ENCODE data around the gene RPS5.
A peak's percentile ranks its signal among the peaks of the same experiment; 100 is the strongest.
"Not testable (repeated sequence)": the region's sequence is repeated elsewhere in the genome, so short reads cannot be mapped to it uniquely, and the experiment has no call there.

The RPS5 gene

DNA sequence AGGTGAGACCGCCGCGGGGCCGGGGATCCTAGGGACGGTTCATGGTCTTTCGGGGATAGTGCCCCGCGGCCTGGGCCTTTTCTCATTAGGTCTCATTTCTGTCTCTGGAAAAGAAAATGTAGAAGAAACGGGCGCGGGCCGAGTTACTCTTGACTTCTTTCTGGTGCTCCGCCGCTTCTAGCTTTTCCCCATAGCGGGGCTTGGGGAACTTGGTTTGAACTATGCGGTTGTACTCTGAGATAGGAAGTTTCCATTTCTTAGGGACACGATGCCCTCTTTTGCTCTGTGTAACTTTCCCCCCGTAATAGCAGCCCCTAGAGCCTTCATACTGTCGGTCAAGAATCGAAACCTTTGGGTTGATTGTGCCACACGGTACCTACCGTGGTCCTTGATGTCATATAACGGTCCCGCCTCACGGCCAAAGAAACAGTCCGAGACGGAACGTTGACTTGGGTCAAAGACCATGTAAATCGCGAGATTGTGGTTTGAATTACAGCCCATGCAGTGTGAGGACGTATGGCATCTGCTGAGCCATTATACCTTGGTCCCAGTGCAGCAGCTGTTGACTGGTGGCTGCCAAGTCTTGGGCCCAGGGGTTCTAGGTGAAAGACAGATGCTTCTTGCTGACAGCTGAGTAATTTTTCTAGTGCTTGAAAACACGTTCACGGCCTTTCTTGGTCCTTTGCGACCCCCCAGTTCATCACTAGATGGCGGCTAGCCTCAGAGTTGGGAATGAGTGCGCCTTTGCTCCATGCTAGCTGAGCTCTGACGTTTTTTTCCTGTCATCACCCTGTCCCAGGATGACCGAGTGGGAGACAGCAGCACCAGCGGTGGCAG, 487 bp downstream of the RPS5 start:
- DNase-seq = no peak

DNA sequence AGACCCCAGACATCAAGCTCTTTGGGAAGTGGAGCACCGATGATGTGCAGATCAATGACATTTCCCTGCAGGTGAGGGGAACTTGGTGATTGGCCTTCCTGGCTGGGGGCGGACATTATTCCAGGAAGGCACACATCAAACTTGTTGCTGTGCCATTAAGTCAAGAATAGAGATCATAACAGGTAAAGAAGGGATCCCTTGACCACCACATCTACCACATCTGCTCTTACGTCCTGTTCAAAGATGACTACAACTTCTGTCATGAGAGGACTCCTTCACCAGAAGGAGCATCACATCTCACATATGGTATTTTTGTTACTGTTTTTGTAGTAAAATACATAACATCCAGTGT, 1.1 kb downstream of the RPS5 start:
- DNase-seq = no peak

DNA sequence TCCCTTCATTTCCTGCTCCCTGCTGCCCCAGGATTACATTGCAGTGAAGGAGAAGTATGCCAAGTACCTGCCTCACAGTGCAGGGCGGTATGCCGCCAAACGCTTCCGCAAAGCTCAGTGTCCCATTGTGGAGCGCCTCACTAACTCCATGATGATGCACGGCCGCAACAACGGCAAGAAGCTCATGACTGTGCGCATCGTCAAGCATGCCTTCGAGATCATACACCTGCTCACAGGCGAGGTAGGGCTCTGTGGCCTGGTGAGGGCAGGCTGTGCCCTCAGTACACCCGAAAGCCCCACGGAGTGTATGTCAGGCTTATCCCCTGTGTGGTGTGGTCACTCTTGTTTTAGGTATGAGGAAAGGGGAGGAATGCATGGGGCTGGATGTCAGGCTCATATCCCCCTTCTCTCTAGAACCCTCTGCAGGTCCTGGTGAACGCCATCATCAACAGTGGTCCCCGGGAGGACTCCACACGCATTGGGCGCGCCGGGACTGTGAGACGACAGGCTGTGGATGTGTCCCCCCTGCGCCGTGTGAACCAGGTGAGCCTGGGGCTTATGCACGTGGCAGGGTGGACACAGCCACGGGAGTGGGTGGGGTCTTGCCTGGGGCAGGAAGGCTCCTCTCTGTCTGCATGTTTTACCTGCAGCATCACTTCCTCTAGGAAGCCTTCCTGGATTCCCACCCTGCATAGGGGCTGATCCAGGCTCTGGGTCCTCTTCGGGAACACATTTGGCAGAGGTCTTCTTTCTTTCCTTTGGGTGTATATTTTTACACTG, 6.1 kb downstream of the RPS5 start:
- DNase-seq = no peak

DNA sequence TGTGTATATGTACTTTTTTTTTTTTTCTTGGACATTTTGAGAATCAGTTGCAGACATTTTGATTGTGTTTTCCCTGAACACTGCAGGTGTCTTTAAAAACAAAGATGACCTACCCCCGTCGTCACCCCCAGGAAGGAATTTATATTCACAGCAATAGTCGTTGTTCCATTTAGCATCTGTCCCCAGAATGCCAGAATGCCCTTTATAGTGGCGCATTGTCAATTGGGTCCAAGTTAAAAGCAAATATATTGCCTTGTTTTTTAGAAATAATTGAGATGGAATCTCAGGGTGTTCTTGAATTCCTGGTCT, 6.6 kb downstream of the RPS5 start:
- DNase-seq = no peak

DNA sequence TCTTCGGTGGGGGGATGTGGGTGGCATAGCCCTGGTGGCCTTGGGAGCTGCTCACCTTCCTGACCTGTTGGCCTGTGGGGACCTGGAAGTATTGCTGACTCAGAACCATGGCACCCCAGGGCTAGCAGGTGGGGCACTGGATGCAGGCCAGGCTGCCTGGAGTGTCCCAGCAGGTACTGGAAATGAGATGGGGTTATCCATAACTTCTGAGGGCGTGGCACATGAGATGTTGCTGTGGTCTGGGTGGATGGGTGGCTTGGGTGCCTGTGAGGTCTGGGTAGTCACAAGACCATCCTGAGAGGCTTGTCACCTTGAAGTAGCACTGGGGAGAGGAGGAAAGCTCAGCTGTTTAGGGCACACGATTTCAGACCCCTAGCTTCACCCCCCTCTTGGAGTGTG, 7.8 kb downstream of the RPS5 start:
- DNase-seq = no peak

DNA sequence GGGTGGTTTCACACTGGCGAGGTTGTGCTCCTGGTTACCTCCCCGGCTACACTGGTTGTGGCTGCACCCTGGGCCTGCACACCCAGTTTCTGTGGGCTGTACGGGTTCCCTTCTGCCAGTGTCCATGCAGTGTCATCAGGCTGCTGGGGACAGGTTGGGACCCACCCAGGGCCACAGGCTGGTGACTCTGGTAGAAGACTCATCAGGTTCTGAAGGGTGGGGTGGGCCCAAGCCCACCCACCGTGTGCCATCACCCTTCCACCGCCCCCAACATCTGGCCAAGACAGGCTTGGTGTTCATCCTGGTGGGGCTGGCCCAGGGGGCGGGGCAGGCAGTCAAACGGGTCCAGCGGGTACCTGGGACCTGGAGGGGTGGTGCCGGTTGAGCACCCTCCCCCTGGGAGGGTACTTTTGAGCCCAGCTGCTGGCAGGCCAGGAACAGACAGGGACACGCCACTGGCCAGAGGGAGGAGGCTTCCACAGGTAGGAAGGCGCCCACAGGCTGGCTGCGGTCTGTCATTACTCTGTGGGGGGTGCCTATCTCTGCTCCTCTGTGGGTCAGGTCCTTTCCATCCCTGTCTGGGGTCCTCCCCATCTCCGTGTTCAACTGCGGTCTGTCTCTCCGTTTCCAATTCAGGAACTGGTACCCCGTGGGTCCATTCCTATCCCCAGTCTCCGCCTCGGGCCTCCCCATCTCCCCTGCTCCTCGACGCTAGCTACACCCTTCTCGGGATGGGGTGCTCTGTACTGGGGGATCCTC, 8.3 kb downstream of the RPS5 start, which contains the start of gene RNF225:
RNF225 (plus strand) TSS at position 437 of the 759 bp plus-strand sequence. CDS start 434 bp downstream, outside the sequence.
- DNase-seq = no peak

DNA sequence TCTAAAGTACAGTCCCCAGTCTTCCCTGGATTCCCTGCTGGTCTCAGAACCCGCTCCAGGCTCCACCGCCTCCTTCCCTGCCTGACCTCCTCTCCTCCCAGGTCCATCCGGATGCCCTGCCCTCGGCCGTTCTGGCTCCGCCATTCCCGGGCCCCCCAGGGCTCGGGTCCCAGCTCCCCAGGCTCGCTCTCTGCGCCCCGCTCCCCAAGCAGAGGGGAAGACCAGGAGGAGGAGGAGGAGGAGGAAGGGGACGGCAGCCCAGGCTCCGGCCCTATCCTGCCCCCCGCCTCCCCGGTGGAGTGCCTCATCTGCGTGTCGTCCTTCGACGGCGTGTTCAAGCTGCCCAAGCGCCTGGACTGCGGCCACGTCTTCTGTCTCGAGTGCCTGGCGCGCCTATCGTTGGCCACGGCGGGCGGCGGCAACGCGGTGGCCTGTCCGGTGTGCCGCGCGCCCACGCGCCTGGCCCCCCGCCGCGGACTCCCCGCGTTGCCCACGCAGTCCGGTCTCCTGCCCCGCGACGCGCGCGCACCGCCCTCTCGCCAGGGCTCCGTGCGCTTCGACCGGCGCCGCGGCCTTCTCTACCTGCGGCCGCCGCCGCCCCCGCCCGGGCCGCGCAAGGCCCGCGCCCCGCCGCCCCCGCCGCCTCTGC, 9.0 kb downstream of the RPS5 start:
- DNase-seq = no peak

DNA sequence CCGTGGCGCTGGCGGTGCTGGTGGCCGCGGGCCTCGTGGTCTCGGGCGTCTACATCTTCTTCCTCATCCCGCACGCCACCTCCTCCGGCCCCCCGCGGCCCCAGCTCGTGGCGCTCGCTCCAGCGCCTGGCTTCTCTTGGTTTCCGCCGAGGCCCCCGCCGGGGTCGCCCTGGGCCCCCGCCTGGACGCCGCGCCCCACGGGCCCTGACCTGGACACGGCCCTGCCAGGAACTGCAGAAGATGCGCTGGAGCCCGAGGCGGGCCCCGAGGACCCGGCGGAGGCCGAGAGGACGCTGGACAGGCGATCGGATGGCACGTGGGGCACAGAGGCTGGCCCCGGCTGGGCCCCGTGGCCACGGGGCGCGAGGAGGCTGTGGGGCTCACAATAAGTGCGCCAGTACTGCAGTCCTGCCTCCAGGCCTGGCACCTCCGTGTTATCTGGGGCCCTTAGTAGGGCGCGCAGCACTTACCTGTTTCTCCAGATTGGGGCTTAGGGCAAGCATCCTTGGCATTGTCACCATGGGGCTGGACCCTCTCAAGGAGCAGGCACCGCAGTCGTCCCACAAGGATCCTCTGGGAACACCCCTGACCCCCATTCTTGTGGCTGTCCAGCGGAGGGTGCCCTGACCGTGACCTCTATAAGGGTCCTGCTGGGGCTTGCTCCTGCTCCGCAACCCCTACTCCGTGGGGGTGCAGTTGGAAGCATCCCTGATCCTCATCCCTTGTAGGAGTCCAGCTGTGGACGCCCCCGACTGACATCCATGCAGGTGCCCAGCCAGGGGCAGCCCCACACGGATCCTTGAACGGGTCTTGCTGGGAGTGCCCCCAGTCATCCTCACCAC, 9.8 kb downstream of the RPS5 start:
- no peak for DNase-seq

DNA sequence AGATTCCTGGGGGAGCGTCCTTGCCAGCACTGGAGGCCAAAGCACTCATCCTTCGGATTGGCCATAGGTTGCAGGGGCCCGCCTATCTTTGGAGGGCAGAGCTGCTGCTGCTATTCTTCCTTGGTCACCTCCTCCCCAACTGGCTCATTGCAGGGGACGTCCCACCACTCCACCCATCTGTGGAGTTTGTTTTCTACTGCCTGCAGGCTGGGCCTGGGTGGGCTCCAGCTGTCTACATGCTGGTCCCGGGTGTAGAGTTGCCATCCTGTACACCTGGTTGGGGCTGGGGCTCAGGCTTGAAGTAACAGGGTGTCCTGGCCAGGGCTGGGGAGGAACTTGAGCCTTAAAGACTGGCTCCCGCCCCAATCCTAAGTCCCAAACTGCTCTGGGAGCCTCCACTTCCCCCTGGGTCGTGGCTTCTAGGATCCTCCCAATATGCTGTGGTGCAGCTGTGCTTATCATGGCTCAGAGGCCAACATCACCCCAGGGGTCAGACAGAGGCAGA, 10.5 kb downstream of the RPS5 start:
- DNase-seq = no peak

DNA sequence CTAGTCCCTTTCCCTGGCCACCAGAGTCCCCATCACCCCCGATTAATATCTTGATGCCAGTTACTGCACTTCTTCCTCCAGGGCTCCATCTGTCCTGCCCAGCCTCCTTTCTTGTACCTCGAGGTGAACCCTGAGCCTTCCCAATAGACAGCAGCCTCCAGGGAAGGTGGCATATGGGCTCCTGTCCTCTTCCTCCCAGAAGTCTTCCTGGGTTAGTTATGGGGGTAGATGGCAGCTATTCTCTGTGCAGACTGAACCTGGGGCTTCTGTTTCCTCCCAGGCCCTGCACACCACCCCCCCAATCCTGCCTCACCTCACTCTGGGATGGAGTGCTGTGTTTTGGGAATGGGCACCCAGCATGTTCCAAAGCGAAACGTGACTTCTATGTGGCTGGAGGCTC, 11.0 kb downstream of the RPS5 start:
- DNase-seq = no peak

DNA sequence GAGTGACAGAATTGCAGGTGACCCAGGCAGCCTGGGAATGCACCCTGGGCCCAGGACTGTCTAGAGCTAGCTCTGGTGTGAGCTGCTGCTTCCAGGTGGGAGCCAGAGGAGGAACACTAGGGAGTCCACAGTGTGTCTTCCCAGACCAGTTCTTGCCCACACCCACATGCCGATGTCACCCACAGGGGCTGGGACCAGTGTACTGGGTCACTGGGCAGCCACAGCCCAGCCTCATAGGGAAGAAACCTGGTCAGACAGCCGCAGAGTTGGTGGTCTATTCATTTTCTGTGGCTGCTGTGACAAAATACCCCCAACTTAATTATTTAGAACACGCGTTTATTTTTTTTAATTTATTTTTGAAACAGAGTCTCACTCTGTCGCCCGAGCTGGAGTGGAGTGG, 11.5 kb downstream of the RPS5 start:
- DNase-seq = no peak

DNA sequence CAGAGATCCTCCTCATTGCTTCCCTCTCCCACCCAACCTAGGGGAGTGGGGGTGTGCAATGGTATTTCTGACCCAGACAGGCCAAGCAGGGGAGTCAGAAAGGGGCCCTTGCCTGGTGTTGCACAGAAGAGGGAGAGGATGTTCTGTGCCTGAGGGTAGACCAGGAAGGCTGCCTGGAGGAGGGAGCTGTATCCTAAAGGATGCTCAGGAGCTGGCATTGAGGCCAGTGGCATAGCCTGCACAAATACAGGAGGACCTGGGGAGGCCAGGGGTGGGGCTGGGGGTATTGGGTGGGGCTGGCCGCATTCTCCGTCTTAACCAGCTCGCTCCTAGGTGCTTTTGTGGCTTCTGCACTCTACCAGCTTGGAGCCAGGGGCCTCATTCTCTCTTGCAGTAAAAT, 12.8 kb downstream of the RPS5 start:
- DNase-seq = no peak

DNA sequence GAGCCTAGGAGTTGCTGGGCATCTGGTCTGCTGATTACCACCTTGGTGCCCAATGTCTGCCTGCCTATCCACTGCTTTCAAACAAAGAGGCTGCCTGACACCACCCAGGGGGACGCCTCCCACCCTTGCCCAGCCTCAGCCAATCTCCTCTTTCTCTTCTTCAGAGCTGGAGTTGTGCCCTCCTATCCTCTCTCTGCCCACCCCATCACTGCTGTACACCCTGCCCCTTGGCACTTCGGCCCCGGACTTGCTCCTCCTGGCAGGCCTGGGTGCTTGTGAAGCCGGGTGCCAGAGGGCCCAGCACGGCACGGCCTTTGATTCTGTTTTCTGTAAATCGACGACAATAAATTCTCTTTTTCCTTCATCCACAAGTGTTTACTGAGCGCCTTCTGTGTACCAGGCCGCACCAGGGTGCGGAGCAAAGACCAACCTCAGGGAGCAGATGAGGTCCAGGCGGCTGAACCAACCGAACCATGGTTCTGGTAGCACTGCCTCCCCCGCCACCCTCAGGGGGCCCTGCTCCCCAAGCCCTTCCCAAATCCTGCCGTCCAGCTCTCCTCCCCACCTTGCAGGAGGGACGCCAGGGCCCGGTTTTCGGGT, 13.3 kb downstream of the RPS5 start:
- no peak for DNase-seq

DNA sequence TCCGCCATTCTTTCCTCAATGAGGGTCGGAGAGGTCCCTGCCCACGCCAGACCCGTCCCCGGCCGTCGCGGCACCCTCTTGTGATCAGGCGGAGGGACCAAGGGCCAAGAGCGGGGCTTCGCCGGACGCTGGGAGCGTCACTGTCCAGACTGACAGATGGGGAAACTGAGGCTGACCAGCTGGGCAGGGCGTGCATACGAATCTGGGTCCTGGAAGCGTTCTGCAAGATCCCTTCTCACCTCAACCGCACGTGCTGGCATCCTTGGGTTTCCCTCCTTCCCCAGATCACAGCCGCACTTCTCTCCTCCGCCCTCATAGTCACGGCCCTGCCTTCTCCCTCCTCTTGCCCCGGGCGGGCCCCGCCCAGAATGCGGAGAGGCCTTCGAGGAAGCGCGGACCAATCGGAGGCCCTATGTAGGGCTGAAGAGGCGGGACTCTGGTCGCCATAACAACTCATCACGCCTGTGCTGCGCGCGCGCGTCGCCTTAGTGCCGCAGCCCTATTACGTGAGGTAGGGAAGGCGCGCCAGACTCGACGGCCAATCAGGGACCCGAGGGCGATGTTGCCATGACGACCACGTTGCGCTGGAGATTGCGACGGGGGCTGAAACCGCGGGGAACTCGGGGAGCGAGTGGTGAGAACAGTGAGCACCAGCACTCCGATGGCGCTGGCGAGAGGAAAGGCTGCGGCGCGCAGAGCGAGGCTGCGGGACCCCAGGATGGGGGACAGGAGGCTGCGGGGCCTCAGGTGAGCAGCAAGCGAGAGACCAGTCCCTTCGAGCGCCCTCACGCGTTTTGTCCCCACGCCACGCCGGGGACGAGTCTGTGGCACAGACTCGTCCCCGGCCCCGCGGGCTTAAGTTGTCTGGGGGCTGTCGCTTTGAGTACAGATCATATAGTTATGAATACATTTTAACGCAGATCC, 14.1 kb downstream of the RPS5 start:
- peak; percentile 97 for DNase-seq

DNA sequence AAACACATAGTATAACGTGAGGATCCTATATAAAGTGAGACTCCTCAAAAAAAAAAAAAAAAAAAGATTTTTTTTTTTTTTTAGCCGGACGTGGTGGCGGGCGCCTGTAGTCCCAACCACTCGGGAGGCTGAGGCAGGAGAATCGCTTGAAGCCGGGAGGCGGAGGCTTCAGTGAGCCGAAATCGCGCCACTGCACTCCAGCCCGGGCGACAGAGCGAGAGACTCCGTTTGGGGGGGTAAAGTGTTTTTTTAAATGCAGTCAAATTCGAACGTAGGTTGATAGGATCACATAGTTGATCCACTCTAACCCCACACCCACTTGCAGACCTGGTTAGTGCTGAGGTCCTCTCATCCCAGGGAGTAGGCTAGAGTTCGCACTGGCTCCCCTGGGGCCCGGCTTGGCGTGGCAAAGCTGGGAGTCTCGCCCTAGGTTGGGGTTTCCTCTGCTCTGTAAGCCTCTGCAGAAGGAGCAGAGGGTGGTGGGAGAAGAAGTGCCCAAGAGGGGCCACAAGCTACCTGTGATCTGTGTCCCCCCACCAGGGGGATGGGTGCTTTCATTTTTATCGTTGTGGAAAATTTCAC, 14.9 kb downstream of the RPS5 start:
- no peak for DNase-seq

DNA sequence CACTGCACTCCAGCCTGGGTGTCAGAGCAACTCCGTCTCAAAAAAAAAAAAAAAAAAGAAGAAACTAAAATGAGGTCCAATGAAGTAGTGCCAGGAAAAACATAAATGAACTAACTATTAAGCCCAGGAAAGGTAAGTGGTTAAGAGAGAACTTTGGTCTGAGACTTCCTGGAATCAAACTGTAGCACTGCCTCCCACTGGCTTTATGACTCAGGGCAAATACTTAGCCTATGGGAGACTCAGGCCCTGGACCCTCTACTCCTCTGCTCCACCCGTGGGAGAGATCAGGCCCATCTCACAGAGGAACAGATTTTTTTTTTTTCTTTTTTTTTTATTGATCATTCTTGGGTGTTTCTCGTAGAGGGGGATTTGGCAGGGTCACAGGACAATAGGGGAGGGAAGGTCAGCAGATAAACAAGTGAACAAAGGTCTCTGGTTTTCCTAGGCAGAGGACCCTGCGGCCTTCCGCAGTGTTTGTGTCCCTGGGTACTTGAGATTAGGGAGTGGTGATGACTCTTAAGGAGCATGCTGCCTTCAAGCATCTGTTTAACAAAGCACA, 16.9 kb downstream of the RPS5 start:
- not testable (repeated sequence) for DNase-seq

DNA sequence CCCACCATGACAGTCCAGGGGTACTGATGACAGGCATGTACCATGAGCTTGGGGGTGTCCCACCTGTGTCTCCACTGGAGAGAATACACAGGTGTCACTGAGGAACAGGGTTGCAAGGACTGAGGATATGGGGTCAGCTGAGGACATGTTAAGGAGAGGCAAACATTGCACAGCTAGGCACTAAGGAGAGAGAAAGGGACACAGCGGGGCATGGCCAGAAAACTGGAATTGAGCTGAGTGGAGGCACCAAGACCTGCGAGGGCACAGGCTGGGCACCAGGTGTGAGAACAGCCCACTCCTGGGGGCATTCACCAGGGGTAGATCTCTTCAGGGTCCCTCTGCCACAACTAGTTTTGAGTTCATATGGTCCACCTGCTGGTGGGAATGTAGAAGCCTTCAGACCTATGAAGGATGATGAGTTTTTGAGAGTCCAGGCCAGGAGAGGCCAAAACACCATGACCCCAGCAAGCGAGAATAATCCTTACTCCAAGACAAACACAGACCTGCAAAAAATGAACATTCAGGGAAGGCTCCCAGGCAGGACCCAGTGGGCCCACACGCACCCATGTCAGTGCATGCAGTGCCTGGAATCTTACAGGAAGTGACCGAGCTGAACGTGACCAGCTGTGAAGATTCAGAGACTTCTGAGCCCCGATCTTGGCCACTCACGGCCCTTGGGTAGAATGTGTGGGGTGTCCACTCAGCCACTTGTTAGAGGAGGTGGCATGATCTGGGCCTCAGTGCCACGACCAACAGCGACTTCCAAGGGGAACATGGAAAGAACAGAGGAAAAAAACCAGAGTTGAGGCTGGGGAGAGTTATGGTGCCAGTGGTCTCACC, 20.0 kb downstream of the RPS5 start:
- DNase-seq = no peak

DNA sequence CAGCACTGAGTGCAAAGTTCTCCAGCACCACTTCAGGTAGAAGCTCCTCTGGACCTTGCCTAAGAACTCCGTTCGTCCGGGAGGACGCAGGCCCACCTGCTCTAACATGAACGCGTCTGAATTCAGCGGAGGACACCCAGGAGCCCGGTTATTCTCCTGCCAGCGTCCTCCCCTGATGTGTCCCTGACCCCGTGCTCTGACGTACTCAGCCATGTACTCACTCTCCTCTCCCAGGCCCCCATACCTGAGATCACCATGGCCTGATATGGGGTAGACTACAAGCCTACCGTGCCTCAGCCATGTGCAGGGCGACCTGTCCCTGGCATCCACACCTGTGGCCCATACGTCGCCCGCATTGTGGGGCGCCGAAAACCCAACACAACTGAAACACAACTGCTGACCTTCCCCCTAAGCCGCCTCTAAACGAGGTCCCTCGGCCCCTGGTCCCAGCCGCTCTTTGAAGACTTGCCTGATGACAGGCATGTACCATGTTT, 20.6 kb downstream of the RPS5 start:
- no peak for DNase-seq
